ENCODE results near the gene CLEC4M.

DNA sequence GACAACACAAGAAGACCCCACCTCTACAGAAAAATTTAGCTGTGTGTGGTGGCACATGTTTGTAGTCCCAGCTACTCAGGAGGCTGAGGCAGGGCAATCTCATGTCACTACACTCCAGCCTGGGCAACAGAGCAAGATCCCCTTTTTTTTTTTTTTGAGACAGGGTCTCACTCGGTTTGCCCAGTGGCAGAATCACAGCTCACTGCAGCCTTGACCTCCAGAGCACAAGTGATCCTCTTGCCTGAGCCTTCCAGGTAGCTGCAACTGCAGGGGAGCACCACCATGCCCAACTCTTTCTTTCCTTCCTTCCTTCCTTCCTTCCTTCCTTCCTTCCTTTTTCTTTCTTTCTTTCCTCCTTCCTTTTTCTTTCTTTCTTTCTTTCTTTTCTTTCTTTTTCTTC, 26.9 kb upstream of the CLEC4M start:
- TF ChIP-seq, protein P1, sequence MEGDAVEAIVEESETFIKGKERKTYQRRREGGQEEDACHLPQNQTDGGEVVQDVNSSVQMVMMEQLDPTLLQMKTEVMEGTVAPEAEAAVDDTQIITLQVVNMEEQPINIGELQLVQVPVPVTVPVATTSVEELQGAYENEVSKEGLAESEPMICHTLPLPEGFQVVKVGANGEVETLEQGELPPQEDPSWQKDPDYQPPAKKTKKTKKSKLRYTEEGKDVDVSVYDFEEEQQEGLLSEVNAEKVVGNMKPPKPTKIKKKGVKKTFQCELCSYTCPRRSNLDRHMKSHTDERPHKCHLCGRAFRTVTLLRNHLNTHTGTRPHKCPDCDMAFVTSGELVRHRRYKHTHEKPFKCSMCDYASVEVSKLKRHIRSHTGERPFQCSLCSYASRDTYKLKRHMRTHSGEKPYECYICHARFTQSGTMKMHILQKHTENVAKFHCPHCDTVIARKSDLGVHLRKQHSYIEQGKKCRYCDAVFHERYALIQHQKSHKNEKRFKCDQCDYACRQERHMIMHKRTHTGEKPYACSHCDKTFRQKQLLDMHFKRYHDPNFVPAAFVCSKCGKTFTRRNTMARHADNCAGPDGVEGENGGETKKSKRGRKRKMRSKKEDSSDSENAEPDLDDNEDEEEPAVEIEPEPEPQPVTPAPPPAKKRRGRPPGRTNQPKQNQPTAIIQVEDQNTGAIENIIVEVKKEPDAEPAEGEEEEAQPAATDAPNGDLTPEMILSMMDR (conservative IDR thresholded peaks at IDR 0.05) = no peak
- no peak for TF ChIP-seq ZFX (IDR thresholded peaks at IDR 0.05)

Data from C4-2B (cell line).